ENCODE data around the gene MOV10.

MOV10 gene

DNA sequence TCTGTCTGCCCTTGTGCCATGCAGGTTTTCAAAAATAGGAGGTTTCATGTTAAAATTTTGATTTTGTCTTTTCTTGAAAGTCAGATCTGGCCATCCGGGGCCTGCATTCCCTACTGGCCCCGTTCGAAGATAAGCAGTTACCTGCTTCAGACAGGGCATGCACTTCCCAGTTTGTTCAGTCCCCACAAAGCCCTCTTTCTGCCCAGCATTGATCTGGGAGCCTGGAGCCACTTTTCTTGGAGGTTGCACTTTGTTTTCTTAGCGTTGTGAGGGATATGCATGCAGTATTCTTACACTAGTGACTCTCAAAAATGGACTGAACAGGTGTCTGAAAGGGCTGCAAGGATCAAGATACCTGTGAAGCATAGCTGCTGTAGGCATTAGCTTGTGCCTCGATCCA, 11.5 kb downstream of the MOV10 start:
- H3K9me3 ChIP-seq: no peaks in the 10 kb centered on the region
- intact Hi-C loops (cut with DNase I; ENCODE audit: low total_unique reads): no loop called here
- H3K36me3 ChIP-seq: peaks cover 0 to 25% (median 18%) of the 10 kb centered on the region in 3 donors
- DNase-seq: no peak
- TF ChIP-seq, protein P1, sequence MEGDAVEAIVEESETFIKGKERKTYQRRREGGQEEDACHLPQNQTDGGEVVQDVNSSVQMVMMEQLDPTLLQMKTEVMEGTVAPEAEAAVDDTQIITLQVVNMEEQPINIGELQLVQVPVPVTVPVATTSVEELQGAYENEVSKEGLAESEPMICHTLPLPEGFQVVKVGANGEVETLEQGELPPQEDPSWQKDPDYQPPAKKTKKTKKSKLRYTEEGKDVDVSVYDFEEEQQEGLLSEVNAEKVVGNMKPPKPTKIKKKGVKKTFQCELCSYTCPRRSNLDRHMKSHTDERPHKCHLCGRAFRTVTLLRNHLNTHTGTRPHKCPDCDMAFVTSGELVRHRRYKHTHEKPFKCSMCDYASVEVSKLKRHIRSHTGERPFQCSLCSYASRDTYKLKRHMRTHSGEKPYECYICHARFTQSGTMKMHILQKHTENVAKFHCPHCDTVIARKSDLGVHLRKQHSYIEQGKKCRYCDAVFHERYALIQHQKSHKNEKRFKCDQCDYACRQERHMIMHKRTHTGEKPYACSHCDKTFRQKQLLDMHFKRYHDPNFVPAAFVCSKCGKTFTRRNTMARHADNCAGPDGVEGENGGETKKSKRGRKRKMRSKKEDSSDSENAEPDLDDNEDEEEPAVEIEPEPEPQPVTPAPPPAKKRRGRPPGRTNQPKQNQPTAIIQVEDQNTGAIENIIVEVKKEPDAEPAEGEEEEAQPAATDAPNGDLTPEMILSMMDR (IDR thresholded peaks at IDR 0.05): no peak
- no peaks in the 10 kb centered on the region for H3K27me3 ChIP-seq
- no peak overlapping the region for H3K4me3 ChIP-seq
- peaks cover 0 to 11% (median 0%) of the 10 kb centered on the region in 4 donors for H3K4me1 ChIP-seq
- H3K27ac ChIP-seq: no peak overlapping the region

DNA sequence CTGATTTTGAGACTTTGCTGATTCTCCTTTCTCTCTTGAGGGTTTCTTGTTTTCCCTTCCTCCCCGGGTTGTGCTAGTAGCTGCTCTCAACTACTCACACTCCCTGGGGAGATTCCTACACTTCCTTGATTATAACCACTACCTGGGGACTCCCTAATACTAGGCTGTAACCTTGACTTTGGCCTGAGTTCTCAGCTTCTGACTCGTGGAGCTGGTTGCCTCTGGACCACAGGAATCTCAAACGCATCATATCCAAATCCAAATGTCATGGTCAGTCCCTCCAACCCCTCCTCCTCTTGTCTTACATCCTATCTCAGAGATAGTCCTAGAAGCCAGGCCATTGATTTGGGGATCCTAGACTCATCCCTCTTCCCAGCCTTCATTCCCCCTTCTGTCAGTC, 12.0 kb downstream of the MOV10 start:
- Histone ChIP-seq H3K27ac (no peak overlapping the region), H3K4me3 (no peak overlapping the region), H3K4me1 (peaks cover 0 to 11% (median 0%) of the 10 kb centered on the region in 4 donors), H3K36me3 (peaks cover 5 to 30% (median 22%) of the 10 kb centered on the region in 3 donors), H3K27me3 (no peaks in the 10 kb centered on the region), H3K9me3 (no peaks in the 10 kb centered on the region)
- TF ChIP-seq, protein P1 (IDR thresholded peaks at IDR 0.05): no peak
- intact Hi-C loops (cut with DNase I; ENCODE audit: low total_unique reads): no loop called here
- no peak for DNase-seq

DNA sequence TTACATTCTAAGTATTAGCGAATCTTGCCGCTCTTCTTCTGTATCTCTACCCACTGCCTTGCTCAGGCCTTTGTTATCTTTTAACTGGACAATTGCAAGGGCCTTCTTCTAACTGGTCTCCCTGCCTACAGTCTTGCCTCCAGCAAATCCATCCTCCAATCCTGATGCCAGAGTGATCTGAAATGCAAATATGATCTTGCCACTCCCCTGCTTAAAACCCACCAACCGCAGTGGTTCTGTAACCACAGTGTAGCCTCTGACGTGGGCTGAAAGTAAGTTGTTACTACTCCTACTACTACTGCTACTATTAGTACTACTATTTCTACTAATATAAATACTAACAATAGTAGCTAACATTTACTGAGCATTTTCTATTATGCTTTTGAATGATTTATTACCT, 12.4 kb downstream of the MOV10 start:
- Histone ChIP-seq H3K4me1 (peaks cover 0 to 11% (median 0%) of the 10 kb centered on the region in 4 donors), H3K27me3 (no peaks in the 10 kb centered on the region), H3K36me3 (peaks cover 9 to 34% (median 26%) of the 10 kb centered on the region in 3 donors), H3K4me3 (no peak overlapping the region), H3K9me3 (no peaks in the 10 kb centered on the region), H3K27ac (no peak overlapping the region)
- TF ChIP-seq, protein P1 (IDR thresholded peaks at IDR 0.05): no peak
- intact Hi-C loops (cut with DNase I; ENCODE audit: low total_unique reads): no loop called here
- no peak for DNase-seq

DNA sequence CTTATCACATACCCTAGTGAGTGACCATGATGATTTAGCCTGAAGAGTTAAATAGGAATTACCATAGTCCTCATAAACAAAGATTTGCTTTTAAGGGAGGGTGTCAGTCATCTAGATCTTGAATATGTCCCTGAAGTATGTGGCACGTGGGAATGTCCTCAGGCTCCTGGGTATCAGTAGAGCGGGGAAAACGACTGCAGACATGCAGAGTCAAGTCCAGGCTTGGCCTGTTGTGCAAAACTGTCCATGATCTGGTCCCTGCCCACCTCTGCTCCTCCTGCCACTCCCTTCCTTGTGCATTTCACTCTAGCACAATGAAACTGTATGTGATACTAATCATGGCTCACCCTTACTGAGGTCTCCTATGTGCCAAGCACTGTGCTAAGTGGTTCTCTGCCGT, 12.9 kb downstream of the MOV10 start:
- H3K9me3 ChIP-seq: no peaks in the 10 kb centered on the region
- no peaks in the 10 kb centered on the region for H3K27me3 ChIP-seq
- intact Hi-C loops (cut with DNase I; ENCODE audit: low total_unique reads): no loop called here
- DNase-seq: no peak
- H3K4me1 ChIP-seq: peaks cover 0 to 11% (median 0%) of the 10 kb centered on the region in 4 donors
- no peak overlapping the region for H3K4me3 ChIP-seq
- no peak overlapping the region for H3K27ac ChIP-seq
- peaks cover 14 to 39% (median 31%) of the 10 kb centered on the region in 3 donors for H3K36me3 ChIP-seq
- TF ChIP-seq, protein P1 (IDR thresholded peaks at IDR 0.05): no peak

DNA sequence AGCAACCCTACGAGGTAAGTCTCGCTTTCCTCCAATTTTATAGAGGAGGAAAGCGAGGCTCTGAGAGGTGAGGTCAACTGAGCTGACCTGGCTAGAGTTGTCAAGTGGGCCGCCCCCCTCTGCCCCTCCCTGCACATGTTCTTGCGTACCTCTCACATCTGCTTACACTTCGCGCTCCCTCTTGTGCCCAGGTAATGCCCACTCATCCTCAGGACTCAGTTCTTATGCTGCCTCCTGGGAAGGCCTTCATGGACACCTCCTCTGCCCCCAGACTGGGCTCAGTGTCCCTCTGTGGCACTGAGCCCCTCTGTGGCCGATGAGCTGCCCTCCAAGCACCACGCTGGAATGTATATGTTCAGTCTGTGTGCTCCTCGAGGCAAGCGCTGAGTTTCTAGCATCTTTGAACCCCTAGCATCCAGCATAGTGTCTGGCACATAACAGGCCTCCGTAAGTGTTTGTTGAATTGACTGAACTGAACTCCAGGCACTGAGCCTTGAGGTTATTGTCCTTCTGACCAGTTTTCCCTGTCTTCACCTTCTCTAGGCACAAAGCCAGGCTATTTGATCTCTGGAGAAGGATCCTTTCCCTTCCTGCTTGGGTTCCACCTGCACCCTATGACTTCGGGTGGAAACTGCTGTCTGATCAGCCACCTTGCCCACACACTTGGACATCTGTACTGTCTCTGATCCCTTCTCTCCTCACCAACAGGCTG, 13.5 kb downstream of the MOV10 start:
- H3K4me3 ChIP-seq: no peak overlapping the region
- H3K27me3 ChIP-seq: no peaks in the 10 kb centered on the region
- TF ChIP-seq, protein P1 (IDR thresholded peaks at IDR 0.05): no peak
- no peaks in the 10 kb centered on the region for H3K9me3 ChIP-seq
- intact Hi-C loops (cut with DNase I; ENCODE audit: low total_unique reads): no loop called here
- peaks cover 0 to 11% (median 0%) of the 10 kb centered on the region in 4 donors for H3K4me1 ChIP-seq
- no peak overlapping the region for H3K27ac ChIP-seq
- DNase-seq: peak in 1 of 2 donors; percentile 17
- H3K36me3 ChIP-seq: peaks cover 14 to 45% (median 37%) of the 10 kb centered on the region in 3 donors
